ENCODE data around the gene AKNA. TPM values are rescaled to one million over a fixed set of nuclear protein-coding genes. Genes with fewer than 3 reads are reported as not detected.
"Not testable (repeated sequence)": the region's sequence is repeated elsewhere in the genome, so short reads cannot be mapped to it uniquely, and the experiment has no call there.

The AKNA gene
- total RNA-seq, 1 donor from 2014 or later, result 14.0 TPM

DNA sequence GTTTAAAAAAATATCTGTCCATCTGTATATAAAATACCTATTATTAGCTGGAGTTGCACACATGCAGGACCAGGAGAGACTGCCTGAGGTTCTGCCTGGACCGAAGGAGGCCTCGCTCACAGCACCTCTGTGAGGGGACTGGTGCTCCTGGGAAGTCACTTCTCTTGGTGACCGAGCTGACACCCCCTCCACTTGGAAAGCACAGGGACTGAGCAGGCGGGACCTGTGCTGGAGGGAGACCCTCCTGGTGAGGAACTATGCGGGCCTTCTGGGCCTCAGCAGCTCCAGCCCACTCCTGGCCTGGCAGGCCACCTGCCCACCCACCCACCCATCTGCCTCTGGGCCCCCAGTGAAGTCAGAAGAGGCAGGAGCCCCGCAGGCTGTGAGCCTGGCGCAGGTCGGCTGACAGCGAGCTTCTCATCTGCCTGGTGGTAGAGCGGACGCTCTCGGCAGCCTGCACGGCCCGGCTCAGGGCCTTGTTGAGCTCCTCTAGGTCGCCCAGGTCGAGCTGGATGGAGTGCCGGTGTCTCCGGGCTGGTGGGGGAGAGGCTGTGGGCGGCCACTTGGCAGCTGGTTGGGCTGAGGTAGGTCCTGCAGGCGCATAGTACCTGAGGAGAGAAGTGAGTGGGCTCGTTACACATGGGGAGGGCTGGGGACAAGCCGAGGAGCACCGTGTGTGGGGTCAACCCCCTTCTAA is 50.9 kb downstream of the AKNA start:
- TF ChIP-seq, protein P1, sequence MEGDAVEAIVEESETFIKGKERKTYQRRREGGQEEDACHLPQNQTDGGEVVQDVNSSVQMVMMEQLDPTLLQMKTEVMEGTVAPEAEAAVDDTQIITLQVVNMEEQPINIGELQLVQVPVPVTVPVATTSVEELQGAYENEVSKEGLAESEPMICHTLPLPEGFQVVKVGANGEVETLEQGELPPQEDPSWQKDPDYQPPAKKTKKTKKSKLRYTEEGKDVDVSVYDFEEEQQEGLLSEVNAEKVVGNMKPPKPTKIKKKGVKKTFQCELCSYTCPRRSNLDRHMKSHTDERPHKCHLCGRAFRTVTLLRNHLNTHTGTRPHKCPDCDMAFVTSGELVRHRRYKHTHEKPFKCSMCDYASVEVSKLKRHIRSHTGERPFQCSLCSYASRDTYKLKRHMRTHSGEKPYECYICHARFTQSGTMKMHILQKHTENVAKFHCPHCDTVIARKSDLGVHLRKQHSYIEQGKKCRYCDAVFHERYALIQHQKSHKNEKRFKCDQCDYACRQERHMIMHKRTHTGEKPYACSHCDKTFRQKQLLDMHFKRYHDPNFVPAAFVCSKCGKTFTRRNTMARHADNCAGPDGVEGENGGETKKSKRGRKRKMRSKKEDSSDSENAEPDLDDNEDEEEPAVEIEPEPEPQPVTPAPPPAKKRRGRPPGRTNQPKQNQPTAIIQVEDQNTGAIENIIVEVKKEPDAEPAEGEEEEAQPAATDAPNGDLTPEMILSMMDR (conservative IDR thresholded peaks at IDR 0.05), result no peak
- Mint-ChIP-seq H3K36me3 (peaks cover 4% of the 10 kb centered on the region), H3K4me3 (no peak overlapping the region), H3K27me3 (no peaks in the 10 kb centered on the region), H3K27ac (no peak overlapping the region), H3K9me3 (no peaks in the 10 kb centered on the region), H3K4me1 (ENCODE audit: unreplicated experiment) (no peaks in the 10 kb centered on the region)
- no peak for DNase-seq (ENCODE audit: extremely low spot score, unreplicated experiment)

DNA sequence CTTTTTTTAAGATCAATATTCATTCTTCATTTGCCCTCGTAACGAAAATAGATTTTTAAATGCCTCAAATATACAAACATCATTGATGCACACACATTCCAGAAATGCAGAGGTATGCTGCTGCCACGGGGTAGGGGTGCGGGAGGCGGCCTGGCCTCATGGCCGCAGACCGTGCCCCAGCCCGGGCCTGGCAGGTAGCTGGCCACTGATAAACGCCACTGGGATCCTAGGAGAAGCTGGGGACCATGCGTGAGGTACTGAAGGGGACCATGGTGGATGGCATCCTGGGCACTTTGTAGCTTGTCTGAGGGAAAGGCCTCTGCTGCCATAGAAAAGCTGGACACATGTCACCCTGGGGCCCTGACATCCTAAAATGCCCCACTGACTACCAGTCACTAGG is 51.6 kb downstream of the AKNA start:
- H3K27me3 Mint-ChIP-seq, result no peaks in the 10 kb centered on the region
- H3K9me3 Mint-ChIP-seq, result no peaks in the 10 kb centered on the region
- no peak overlapping the region for H3K27ac Mint-ChIP-seq
- DNase-seq (ENCODE audit: extremely low spot score, unreplicated experiment), result no peak
- peaks cover under 1% of the 10 kb centered on the region for H3K36me3 Mint-ChIP-seq
- TF ChIP-seq, protein P1 (conservative IDR thresholded peaks at IDR 0.05), result no peak
- H3K4me1 Mint-ChIP-seq (ENCODE audit: unreplicated experiment), result no peaks in the 10 kb centered on the region
- no peak overlapping the region for H3K4me3 Mint-ChIP-seq

DNA sequence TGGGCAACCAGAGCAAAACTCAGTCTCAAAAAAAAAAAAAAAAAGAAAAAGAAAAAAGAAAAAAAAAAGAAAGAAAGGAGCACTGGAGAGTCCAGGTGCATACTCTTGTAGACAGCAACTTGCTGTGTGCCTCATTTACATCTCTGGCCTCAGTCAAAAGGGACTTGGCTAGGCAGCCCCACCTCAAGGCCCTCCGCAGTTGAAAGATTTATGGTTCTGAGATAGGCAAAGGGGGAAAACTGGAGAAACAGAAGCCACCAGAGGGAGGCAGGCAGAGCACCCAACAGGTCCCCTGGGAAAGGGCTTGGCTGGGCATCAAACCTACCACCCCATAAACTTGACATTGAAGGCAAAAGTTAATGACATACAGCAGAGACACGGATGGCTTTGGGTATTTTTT is 52.0 kb downstream of the AKNA start:
- Mint-ChIP-seq H3K36me3 (no peaks in the 10 kb centered on the region), H3K9me3 (no peaks in the 10 kb centered on the region), H3K27ac (no peak overlapping the region), H3K4me3 (no peak overlapping the region), H3K4me1 (ENCODE audit: unreplicated experiment) (no peaks in the 10 kb centered on the region), H3K27me3 (no peaks in the 10 kb centered on the region)
- TF ChIP-seq, protein P1 (conservative IDR thresholded peaks at IDR 0.05), result no peak
- DNase-seq (ENCODE audit: extremely low spot score, unreplicated experiment), result no peak

DNA sequence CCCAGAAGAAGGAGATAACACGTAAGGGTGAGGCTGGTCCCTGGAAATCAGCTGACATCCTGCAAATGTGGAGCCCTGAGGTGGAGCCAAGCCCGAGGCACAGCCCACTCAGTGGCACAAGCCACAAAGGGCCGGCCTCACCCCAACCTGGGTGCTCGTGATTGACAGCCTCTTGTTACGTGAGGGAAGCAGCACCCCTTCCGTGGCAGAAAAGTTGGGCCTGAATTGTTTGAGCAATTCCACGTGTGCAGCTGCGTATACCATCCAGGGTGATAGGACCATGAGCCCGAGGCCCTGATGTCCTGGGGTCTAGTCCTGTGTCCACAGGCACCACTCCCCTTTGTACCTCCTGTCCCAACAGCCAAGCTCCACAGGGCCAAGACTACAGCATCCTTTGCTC is 53.3 kb downstream of the AKNA start:
- TF ChIP-seq, protein P1 (conservative IDR thresholded peaks at IDR 0.05), result no peak
- Mint-ChIP-seq H3K4me1 (ENCODE audit: unreplicated experiment) (no peaks in the 10 kb centered on the region), H3K27ac (no peak overlapping the region), H3K4me3 (no peak overlapping the region), H3K27me3 (no peaks in the 10 kb centered on the region), H3K9me3 (no peaks in the 10 kb centered on the region), H3K36me3 (no peaks in the 10 kb centered on the region)
- DNase-seq (ENCODE audit: extremely low spot score, unreplicated experiment), result no peak

DNA sequence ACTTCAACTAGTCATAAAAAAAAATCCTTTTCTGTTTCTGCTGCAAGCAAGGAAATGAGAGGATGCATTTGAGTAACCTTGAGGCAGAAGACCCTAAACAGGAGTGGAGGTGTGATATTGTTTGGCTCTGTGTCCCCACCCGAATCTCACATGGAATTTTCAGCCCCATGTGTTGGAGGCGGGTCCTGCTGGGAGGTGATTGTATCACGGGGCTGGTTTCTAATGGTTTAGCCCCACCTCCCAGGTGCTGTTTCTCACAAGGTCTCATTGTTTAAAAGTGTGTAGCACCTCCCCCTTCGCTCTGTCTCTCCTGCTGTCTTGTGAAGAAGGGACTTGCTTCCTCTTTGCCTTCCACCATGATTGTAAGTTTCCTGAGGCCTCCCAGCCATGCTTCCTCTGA is 54.1 kb downstream of the AKNA start:
- not testable (repeated sequence) for H3K4me3 Mint-ChIP-seq; H3K9me3 Mint-ChIP-seq; H3K4me1 Mint-ChIP-seq (ENCODE audit: unreplicated experiment); H3K27ac Mint-ChIP-seq; H3K27me3 Mint-ChIP-seq; DNase-seq (ENCODE audit: extremely low spot score, unreplicated experiment); H3K36me3 Mint-ChIP-seq

DNA sequence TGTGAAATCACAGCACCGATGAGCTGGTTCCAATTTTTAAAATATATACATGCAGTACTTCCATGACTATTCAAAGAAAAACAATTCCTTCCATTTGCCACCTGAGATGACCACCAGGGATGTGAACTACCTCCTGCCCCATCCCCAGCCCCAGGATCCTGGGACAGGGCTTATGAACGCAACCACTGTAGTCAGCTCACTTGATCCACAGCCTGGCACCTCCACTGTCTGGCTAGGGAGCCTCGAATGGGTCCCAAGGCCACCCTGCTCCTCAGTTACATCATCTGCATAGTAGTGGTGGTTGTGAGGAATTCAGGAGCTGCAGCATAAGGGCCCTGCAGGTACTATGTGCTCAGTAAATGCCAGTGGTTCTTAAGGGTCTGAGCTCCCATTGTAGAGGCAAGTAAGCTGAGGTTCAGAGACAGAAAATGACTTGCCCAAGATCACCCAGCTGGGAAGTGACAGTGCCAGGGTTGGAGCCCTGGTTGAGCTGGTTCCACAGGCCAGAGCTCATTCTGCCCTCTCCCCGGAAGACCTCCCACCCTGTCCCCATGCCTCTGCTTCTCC is 55.2 kb downstream of the AKNA start:
- H3K4me3 Mint-ChIP-seq; H3K27me3 Mint-ChIP-seq; DNase-seq (ENCODE audit: extremely low spot score, unreplicated experiment); H3K27ac Mint-ChIP-seq; H3K4me1 Mint-ChIP-seq (ENCODE audit: unreplicated experiment); H3K36me3 Mint-ChIP-seq; H3K9me3 Mint-ChIP-seq: not testable (repeated sequence)

DNA sequence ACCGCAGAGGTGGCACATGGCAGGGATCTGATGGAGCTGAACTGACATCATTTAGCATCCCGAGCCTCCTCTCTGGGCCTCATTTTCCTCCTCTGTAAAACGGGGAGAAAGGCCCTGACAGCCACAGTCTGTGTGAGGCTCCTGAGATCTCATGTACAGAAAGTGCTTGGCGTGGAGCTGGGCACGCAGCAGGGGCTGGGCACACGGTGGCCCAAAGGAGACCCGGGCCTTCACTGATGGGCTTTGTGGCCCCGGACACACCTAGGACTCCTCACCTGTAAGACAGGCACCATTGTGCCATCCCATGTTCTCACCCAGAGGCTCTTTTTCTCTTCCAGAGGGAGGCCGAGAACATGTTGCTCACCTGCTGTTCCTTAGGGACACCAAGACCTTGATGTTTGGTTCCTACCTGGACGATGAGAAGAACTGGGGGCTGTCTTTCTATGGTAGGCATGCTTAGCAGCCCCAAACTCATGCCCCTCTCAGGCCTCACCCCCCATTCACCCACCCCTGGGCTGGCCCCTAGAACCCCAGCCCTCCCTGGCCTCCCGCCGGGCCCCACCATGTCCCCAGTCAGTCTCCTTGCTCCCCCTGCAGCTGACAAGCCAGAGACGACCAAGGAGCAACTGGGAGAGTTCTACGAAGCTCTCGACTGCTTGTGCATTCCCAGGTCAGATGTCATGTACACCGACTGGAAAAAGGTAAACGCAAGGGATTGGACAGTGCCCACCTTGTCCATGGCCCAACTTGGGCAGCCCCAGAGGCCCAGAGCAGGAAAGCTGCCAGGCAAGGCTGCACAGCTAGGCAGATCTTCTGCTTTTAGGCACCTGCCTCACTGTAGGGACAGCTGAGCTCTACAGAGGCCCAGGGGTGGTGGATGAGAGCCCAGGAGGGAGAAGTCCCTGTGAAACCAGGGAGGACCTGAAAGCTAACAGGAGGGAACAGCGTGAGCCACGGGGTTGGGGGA is 56.3 kb downstream of the AKNA start:
- DNase-seq (ENCODE audit: extremely low spot score, unreplicated experiment); H3K27me3 Mint-ChIP-seq; H3K9me3 Mint-ChIP-seq; H3K4me1 Mint-ChIP-seq (ENCODE audit: unreplicated experiment); H3K4me3 Mint-ChIP-seq; H3K36me3 Mint-ChIP-seq; H3K27ac Mint-ChIP-seq: not testable (repeated sequence)

All from type B pancreatic cell (in vitro differentiated cells).